Measurements from ENCODE around the gene CENPP.

DNA sequence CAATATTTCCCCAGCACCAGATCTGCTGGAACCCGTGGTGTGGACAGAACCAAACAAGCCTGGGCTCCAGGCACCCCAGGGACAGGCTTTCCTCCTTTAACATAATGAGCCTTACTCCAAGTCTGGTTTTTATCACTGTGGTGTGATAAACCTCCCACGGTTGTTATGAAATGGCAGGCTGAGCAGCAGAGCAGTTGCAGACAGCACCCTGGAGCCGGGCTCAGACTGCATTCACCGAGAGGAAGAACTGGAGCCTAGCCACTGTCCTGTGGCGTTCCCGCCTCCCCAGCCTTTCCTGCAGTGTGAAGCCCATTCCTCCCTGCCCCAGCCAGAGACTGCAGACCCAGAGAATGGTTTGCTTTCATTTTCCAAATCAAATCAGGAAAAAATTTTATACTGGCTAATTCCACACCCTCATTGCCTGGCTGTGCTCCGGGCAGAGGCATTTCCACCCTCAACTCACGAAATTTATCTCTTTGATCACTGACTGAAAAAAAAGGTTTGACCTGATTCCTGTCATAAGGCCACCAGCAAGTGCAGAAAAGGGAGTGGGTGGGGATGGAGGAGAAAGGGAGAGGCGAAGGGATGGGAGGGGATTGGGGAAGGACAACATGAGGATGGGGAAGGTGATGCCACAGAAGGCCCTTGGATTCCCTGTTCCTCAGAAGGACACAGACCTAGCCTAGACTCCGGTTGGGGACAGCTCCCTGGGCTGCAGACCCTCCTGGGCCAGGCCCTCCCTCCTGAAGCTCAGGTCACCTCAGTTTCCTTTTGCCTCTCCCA is 325.3 kb downstream of the CENPP start:
- TF ChIP-seq GATA2 (IDR thresholded peaks at IDR 0.05; ENCODE audit: low read depth, low read length) (peak; percentile 78), GATA3 (IDR thresholded peaks at IDR 0.05; ENCODE audit: low read depth, low read length) (no peak)

Measured in SH-SY5Y (cell line).